HG03103 (cell line): ENCODE measurements around the gene NSMCE1.

ENCODE experiments used
- ATAC-seq: cut with Tn5 transposase; IDR thresholded peaks from one replicate; pipeline ENCODE4 v1.9.1; 2021; ENCODE audit warnings: low read depth; ENCODE audit not compliant: unreplicated experiment

NSMCE1 gene

GRCh38 chr16:27232901-27233625 lies 35.5 kb downstream of the NSMCE1 start:
- no peak for ATAC-seq

- no peak for ATAC-seq
Measured at GRCh38 chr16:27232061-27232900, 36.3 kb downstream of the NSMCE1 start.

GRCh38 chr16:27231692-27232060 lies 36.9 kb downstream of the NSMCE1 start:
- no peak for ATAC-seq

GRCh38 chr16:27230562-27231001 lies 38.0 kb downstream of the NSMCE1 start:
- ATAC-seq = no peak

- ATAC-seq = no peak
Measured at GRCh38 chr16:27229891-27230470, 38.6 kb downstream of the NSMCE1 start.

- ATAC-seq = no peak
Measured at GRCh38 chr16:27228621-27229501, 39.7 kb downstream of the NSMCE1 start.

GRCh38 chr16:27228045-27228444 lies 40.5 kb downstream of the NSMCE1 start:
- ATAC-seq = no peak

GRCh38 chr16:27226976-27227705 lies 41.4 kb downstream of the NSMCE1 start:
- ATAC-seq = no peak

GRCh38 chr16:27226476-27226875 lies 42.1 kb downstream of the NSMCE1 start:
- no peak for ATAC-seq

- no peak for ATAC-seq
Measured at GRCh38 chr16:27225536-27226360, 42.8 kb downstream of the NSMCE1 start.

- no peak for ATAC-seq
Measured at GRCh38 chr16:27224741-27225300, 43.8 kb downstream of the NSMCE1 start.

GRCh38 chr16:27224271-27224737 lies 44.3 kb downstream of the NSMCE1 start:
- no peak for ATAC-seq

GRCh38 chr16:27223701-27224100 lies 44.9 kb downstream of the NSMCE1 start:
- ATAC-seq = no peak

- ATAC-seq = no peak
Measured at GRCh38 chr16:27223226-27223610, 45.4 kb downstream of the NSMCE1 start.

GRCh38 chr16:27222249-27223225 lies 46.0 kb downstream of the NSMCE1 start:
- no peak for ATAC-seq

- ATAC-seq = no peak
Measured at GRCh38 chr16:27221576-27222248, 46.9 kb downstream of the NSMCE1 start.

- ATAC-seq = no peak
Measured at GRCh38 chr16:27220991-27221390, 47.6 kb downstream of the NSMCE1 start.
